ENCODE measurements around the gene BTBD19. TPM values are rescaled to one million over a fixed set of nuclear protein-coding genes. Genes with fewer than 3 reads are reported as not detected.

The BTBD19 gene
- total RNA-seq, 1 donor from 2014 or later = 3.3 TPM

DNA sequence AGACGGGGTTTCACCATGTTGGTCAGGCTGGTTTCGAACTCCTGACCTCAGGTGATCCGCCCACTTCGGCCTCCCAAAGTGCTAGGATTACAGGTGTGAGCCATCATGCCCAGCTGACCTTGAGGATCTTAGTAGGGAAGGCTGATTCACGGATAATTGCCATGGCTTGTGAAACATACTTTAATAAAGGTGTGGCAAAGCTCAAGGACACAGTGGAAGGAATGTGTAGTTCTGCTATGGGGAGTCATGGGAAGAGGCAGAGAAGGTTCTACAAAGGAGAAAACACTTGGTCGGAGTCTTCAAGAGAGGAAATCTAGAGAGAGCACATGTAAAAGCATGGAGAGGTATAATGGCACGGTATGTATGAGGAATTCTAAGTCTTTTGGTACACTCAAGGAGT lies 47.4 kb downstream of the BTBD19 start:
- DNase-seq (ENCODE audit: low read depth in 2 of 2) = no peak

DNA sequence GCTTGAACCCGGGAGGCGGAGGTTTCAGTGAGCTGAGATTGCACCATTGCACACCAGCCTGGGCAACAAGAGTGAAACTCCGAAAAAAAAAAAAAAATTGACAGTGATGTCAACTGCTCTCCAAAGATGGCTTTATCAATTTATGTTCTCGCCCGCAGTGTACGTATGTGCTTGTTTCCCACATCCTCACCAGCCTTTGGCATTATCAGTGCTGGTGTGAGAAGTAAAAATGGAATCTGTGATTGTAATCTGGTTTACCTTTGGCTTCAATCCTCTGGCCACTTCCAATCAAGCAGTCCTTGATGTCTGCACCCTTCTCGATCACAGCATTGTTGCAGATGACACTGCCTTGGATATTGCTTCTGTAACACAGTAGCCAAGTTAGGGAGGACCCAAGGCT lies 49.1 kb downstream of the BTBD19 start:
- DNase-seq (ENCODE audit: low read depth in 2 of 2) = no peak

DNA sequence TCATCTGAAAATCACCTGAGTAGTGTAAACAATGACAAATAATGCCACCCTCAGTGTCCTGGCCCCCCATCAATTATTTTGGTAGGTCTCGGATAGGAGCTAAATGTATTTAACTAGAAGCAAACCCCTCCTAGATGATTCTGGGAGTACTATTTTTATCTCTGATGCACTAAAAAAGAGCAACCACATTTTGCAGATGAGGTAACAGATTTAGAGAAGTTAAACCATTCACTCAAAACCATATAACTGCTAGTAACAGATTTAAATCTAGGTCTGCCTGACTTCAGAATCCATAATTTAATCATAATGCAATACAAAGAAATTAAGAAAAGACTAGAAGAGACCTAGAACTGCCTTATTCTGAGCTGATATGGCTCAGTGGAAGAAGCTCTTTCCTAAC lies 52.0 kb downstream of the BTBD19 start:
- no peak for DNase-seq (ENCODE audit: low read depth in 2 of 2)

DNA sequence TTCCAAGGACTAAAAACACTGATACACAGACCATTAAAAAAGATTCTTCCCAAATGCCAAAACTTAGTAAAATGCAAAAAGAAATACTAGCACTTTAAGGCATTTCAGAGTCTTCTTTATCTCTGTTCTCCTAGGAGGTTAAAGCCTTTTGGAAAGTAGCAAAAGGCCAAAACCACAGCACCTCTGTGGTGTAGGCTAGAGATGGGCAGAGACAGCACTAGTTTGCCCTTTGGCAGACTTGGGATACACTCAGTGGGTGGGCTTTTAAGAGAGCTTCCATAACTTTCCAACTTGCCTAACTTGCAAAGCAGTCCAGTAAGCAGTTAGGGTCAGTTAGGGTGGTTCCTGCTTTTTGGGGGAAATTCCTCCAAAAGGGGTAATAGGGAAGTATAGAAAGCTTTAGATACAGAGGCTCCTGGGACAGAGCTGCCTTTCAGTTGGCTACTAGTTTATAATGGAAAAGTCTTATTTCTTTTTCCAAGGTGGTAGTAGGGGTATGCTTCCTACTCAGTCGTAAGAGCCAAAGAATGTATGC lies 52.6 kb downstream of the BTBD19 start:
- no peak for DNase-seq (ENCODE audit: low read depth in 2 of 2)

DNA sequence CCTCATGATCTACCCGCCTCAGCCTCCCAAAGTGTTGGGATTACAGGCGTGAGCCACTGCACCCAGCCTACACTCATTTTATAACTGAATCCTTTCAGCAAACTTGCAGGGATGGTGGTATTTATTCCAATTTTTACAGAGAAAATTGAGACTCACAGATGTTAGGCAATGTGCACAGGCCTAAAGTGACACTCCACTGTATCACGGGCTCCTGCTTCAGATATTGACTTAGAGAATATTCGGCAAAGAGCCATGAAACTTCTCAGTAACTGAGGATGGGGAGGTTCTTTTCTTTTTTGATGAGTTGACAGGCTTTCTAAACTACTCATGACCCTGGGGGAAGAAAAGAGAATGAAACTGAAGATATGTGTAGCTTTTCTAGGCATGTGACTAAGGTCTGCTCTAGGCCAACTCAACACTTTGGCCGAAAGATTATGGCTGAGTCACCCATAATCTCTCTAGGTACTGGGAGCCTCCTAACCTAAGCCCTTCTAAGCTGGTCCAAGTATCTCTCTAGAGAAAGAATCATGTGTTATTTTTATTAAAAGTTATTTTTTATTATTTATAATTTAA lies 54.6 kb downstream of the BTBD19 start:
- no peak for DNase-seq (ENCODE audit: low read depth in 2 of 2)

Other genes with a start within 250 kb of the BTBD19 start
- gene TMEM53, start 134.0 kb upstream of the BTBD19 start, total RNA-seq = 4.0 and 4.7 TPM in 2 replicates
- 0.13 TPM in 1 of 2 replicates, not detected in the other for gene ARMH1, start 133.8 kb upstream of the BTBD19 start, total RNA-seq
- gene RNU5D-1, start 77.4 kb upstream of the BTBD19 start, total RNA-seq = not detected in 2 replicates
- 9.7 and 21.3 TPM in 2 replicates for gene KIF2C, start 68.7 kb upstream of the BTBD19 start, total RNA-seq
- gene RPS8, start 33.0 kb upstream of the BTBD19 start, total RNA-seq = 1,311 and 1,360 TPM in 2 replicates
- gene BEST4, start 20.4 kb upstream of the BTBD19 start, total RNA-seq = under 0.01 TPM in 1 of 2 replicates, not detected in the other
- gene PLK3, start 8.1 kb upstream of the BTBD19 start, total RNA-seq = 11.7 and 14.9 TPM in 2 replicates
- 0.13 and 0.25 TPM in 2 replicates for gene DYNLT4, start 1.2 kb upstream of the BTBD19 start, total RNA-seq
- under 0.01 TPM in 2 replicates for gene PTCH2, start 34.7 kb downstream of the BTBD19 start, total RNA-seq
- gene EIF2B3, start 178.1 kb downstream of the BTBD19 start, total RNA-seq = 11.6 and 19.0 TPM in 2 replicates
- 18.5 and 22.9 TPM in 2 replicates for gene HECTD3, start 202.8 kb downstream of the BTBD19 start, total RNA-seq
- 266 and 281 TPM in 2 replicates for gene UROD, start 203.7 kb downstream of the BTBD19 start, total RNA-seq